Measurements from ENCODE around the gene CACNA1E.
"Not testable (repeated sequence)": the region's sequence is repeated elsewhere in the genome, so short reads cannot be mapped to it uniquely, and the experiment has no call there.

The CACNA1E gene

DNA sequence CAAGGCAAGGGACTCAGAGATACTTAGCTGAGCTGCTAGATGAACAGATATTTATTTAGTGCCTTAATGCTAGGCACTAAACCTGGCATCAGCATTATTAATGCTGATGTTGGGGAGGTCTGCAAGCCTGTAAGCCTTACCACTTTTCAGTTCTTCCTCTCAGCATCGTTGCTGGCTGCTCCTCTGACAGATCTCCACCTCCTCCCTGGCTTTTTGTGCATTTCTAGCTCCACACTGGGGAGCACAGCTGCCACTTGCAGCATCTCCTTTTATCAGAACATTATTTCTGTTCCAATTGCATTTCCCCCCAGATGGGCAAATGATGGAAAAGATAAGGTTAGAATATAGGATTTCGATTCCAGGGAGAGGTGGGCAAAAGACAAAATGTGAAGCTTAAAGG is 34.8 kb downstream of the CACNA1E start:
- DNase-seq: no peak

DNA sequence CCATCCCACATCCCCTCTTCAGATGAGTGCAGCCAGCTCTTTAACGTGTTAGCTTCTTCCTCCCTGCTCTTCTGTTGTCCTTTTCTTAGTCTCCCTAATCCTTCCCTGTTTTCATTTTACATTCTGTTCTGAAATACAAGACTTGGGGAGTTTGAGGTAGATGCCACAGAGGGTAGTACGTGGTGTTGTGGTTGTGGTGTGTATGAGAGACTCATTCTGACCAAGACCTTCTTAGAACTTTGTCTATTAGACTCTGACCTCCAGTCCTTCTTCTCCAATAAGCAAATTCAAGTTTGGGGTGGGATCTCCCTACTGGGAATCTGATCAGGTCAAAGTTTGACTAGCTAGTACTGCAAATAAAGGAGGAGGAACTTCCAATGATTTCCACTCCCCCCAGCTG is 39.5 kb downstream of the CACNA1E start:
- no peak for DNase-seq

DNA sequence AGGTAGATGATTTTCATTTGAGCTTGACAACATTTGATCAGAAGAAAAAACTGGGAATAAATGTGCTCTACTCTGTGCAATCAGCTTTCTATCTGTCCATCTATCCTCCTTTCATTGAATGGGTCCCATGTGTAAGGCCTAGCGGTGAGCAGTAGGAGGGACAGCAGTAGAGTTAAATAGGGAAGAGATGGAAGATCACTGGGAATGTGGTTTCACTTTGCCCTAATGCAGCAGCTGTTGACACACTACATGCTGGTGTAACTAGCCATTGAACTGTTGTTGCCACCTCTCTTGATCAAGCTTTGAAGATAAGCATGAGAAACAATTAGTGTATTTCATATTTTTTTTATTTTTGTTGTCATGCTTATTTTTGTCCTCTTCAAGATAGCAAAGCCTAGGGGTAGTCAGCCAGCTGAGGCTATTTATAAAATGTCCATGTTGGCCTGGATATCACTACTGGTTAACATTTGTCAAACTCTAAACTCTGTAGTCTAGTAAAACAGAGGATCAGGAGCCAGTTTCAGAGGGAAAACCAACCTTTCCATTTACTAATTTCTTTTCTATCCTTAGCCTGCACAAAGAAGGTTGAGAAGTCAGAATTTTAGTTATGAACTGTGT is 41.9 kb downstream of the CACNA1E start:
- DNase-seq: no peak

DNA sequence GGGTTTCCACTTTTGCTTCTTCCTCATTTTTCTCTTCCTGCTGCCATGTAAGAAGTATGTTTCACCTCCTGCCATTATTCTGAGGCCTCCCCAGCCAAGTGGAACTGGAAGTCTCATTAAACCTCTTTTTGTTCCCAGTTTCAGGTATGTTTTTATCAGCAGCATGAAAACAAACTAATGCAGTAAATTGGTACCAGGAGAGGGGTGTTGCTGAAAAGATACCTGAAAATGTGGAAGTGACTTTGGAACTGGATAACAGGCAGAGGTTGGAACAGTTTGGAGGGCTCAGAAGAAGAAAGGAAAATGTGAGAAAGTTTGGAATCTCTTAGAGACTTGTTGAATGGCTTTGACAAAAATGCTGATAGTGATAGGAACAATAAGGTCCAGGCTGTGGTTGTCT is 44.9 kb downstream of the CACNA1E start:
- DNase-seq: not testable (repeated sequence)

DNA sequence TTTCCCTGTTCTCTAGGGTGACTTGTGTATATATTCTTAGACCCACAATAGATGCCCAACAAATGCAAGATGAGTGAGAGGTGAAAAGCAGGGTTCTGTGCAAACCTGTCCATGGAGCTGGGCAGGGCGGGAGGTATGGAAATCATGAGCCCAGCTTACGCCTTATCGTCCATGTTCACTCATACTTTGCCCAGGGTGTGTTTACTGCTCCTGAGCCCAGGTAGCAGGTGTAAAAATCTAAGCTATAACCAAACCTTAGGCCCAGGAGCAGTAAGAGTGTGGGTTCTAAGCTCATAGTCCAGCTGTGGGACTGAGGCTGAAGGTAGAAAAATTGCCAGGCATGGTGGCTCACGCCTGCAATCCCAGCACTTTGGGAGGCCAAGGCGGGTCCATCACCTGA is 48.1 kb downstream of the CACNA1E start:
- no peak for DNase-seq

DNA sequence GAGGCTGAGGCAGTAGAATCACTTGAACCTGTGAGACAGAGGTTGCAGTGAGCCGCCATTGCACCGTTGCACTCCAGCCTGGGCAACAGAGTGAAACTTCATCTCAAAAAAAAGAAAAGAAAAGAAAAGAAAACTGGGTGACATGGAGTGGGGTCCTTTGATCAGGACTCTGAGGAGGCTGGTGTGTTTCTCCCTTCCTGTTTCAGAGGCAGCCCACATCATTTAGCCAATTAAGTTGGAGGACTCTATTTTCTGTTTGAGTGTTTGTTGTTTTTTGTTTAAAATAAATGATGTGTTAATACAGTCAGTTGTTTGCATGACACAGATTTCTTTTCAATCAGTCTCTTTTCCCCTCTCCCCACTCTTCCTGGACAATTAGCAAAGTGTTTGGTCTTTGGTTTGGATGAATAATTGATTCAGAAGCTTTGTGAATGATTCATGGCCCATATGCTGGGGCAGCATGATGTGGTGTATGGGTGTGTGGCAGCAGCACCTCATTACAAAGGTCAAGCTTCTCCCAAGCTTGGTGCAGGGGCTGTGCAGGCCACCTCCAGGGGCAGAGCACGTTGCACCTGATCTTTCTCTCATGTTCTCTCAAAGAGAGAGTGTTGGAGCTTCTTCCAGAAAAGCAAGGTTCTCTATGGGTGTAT is 48.8 kb downstream of the CACNA1E start:
- DNase-seq: no peak

DNA sequence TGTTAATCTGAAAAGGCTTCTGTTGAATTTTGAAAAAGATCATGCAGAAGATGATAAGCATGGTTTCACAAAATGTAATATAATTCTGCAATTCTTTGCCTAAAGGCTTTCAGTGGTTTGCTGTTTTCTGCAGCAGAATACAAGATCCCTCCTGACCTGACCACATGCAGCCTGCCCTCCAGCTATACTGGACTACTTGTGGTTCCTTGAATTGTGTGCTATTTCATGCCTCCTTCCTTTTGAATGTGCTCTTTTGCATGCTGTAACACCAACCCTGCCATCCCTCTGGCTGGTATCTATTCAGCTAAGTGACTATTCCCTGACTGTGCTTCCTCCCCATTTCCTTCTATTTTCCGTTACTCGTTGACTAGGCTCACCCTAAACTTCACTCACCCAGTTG is 55.5 kb downstream of the CACNA1E start:
- no peak for DNase-seq

DNA sequence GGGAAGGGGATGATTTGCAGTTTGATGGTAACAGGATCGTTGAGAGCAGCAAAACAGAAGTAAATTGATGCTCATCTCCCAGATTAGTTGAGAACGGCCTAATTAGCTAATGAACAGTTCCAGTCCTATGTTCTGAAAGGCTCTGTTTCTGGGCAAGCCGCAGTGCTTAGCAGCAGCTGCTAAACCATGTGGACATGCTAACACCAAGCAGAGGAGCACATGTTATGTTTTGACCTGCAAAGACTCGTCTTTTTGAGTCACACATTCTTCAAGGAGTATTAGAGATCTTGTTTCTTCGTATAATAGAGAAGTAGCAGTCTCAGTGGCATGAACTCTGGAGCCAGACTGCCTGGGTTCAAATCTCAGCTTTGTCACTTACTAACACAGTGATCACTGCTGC is 58.1 kb downstream of the CACNA1E start:
- DNase-seq: no peak

DNA sequence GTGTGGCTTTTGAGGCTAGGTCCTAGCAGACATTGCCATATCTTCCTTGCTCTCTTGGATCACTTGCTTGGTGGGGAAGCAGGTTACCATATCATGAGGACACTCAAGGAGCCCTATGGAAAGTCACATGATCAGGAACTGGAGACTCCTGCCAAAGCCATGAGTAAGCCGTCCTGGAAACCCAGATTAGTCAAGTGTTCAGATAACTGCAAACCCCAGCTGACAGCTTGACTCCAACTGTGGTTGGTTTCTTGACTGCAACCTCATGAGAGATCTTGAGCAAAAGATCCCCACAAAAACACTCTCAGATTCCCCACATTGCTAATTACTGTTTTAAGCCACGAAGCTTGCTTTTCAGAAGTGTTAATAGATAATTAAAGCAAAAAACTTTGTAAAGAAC is 58.6 kb downstream of the CACNA1E start:
- DNase-seq: no peak

DNA sequence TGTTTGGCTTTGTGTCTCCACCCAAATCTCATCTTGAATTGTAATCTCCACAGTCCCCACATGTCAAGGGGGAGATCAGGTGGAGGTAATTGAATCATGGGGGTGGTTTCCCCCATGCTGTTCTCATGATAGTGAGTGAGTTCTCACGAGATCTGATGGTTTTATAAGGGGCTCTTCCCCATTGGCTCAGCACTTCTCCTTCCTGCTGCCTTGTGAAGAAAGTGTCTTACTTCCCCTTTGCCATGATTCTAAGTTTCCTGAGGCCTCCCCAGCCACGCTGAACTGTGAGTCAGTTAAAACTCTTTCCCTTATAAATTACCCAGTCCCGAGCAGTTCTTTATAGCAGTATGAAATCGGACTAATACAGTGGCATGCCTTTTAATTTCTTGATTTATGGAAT is 59.1 kb downstream of the CACNA1E start:
- DNase-seq: not testable (repeated sequence)

DNA sequence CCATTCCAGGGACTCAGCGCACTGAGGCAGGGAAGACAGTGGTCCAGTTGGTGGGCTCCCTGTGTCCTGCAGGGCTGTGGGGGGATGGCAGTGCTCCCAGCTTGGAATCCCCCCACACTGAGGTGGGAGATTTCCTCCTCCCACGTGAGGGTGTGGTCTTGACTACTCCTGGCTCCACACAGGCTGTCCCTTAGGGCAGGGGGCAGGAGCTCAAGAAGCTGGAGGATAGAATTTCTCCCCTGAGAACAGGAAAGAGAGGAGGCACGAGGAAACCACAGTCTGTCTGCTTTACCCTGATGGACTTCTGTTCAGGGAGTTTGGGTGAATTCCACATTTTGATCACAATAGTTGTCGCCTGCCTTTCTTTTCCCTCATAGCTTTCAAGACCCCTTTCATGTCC is 62.1 kb downstream of the CACNA1E start:
- DNase-seq: no peak

DNA sequence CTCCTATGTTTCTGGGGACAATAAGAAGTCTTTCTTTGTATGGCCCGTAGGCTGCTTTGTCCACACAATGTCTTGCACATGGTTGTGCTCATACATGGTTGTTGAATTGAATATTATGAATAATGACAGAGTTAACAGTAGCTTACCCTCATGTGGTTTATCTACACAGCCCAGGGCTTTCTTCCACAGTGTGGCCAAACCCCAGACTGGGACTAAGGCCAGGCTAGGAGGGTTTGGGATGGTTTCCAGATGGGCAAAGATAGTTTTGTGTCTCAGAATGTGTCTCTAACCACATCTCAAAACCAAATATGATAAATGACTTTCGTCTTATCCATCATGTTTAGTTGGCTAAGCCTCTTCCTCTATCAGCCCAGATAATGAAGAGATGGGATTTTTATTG is 65.2 kb downstream of the CACNA1E start:
- DNase-seq: no peak

DNA sequence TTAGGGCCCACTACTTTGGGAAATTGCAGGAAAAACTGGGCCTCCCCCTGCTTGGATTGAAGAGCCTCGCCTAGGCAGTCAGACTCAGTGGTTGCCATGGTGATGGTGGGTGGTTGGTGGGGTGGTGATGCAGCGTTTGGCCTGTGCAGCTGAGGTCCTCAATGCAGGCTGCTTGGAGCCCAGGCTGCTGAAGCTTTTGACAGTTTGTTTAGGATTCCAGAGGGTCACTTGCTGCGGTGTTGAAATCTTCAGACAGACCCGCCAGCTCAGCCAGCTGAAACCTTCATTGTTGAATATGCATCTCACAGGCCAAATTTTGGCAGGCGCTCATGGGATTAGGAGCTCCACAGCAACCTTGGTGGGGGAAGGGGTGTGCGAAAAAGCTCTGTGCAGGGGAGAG is 67.9 kb downstream of the CACNA1E start:
- no peak for DNase-seq

DNA sequence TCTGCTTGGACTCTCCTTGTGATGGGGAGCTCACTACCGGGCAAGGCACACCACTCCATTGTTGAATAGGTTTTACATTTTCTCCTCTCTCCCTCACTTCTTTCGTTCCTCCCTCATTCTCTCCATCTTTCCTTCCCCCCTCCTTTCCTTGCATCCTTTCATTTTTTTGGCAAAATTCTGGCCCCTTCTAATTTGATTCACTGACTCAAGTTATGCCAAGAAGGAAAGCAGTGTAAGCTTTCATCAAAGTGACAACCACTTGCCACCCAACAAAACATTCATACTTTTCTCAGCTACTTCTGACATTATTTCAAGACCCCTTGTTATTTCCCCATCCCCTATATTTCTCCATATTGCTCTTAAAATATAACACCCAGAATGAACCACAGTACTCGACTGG is 68.4 kb downstream of the CACNA1E start:
- no peak for DNase-seq

DNA sequence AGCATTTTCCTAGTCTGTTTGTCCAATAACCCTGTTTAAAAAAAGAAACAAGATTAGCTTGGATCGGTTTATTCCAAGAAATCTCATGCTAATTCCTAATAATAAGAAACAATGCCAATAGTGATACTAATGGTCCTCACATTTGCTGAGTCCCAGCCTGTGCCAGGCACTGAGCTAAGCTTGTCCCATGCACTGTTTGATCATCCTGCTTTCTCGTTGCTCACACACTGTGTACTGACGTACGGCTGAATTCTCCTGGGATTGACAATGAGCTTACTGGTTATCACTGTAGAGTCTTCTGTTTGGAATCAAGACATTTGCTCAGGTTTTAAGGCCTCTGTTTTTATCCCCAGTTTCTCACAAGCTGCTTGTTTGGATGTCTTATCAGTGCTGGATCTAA is 71.1 kb downstream of the CACNA1E start:
- DNase-seq: no peak

DNA sequence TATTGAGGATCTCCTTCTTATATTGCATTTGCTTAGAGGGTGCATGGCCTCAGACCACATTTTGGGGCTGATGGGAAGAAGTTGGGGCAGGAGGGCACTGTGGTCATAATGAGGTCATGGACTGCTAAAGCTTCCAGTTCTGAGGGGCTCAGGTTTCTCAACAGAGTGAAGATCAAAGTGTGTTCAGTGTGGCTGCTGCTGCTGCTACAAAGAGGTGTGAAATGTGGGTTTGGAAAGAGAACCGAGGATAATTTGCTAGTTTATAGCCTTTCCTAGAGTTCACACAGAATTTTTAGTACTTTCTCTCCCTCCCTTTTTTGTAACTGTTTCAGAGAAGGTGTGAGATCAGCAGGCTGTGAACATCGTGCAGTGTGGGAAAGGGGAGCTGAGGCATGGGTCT is 73.3 kb downstream of the CACNA1E start:
- no peak for DNase-seq

DNA sequence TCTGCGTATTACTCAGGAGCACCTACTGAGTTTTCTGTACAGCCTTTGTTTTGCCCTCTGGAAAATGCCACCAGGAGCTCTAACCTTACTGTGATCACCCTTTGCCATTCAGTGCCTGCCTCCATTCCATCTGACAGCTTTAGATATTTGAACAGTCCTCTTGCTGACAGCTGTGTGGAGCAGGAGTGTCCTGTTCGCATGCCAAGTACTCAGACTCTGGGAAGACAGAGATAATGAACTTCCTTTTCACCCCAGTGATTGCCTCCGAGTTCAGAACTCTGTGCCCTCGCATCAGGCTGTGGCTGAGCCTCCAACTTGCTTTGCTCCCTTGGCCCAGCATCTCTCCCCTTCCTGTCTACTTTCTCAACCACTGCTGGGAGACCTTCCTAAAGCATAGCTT is 74.0 kb downstream of the CACNA1E start:
- DNase-seq: no peak

DNA sequence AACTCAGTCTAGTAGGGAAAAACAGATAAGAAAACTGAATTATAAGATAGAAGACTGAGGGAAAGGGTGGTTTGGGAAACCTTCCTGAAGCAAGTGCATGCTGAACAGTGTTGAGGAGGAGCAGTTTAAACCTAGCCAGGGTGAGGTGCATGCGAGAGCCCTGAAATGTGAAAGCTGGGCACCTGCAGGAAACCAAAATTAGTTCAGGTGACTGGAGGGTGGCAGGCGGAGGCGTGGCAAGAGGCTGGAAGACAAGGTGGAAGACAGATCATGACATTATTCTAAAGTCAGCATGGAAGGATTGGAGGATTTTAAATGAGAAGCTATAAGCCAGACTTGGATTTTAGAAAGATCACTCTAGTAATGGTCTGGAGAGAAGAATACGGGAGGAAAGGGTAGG is 75.1 kb downstream of the CACNA1E start:
- DNase-seq: no peak

DNA sequence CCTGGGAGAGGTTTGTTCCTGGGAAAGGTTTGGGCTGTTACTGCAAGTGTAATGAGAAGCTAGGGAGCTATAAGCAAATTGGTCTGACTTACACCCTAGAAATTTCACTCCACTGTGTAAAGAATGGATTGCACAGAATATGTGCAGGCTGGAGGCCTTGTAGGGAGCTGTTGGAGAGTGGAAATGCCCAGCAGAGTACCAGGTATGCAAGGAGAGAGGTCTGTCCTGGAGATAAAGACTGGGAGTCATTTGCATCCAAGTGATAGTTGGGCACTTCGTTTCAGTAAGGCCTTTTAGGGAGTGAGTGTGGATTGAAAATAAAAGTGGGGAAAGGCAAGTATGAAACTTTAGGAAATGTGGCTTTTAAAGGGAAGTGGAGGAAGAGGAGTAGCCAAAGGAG is 75.8 kb downstream of the CACNA1E start:
- DNase-seq: no peak

DNA sequence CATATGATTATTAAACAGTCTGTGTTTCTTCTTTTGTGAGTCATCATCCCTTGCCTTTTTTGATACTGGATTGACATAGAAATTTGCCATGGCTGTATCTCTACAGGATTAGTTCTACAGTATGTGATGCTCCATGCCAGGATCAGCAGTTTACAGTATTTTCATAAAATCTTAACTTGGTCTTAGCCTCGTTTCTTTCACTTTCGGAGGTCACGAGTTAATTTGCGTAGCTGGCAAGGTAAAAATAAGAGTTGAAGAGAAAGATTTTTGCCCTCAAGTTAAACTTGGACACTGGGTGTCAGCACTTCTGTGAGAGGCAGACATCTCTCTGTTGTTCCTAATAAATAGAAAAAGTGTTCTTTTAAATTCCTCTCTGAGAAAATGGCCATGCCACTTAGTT is 79.1 kb downstream of the CACNA1E start:
- DNase-seq: no peak

DNA sequence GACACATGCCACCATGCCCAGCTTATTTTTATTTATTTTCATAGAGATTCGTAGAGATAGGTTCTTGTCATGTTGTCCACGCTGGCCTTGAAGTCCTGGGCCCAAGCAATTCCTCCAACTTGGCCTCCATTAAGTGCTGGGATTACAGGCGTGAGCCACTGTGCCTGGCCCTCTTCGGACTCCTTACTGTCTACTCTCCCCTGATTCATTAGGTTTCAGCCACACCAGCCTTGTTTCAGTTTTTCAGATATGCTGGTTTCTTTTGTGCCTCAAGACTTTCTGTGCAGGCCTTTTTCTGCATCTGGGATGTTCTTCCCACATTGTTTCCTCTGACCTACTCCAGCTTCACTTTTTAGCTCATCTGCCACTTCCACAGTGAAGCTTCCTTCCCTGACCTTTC is 85.4 kb downstream of the CACNA1E start:
- no peak for DNase-seq

DNA sequence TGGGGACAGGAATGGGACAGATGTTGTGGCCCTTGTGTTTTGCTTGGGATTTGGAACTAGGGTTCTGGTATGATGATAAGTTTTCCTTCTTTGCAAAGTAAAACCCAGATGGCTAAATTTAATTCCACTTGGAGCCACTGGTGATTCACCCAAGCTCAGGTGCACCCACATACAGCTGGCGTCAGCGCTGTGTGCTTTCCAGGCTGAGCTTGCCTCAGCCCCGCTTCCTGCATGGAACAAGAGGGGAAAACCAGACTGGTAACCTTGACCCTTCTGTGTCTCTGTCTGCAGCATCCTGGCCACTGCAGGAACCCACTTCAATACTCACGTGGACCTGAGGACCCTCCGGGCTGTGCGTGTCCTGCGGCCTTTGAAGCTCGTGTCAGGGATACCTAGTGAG is 94.2 kb downstream of the CACNA1E start:
- DNase-seq: no peak

DNA sequence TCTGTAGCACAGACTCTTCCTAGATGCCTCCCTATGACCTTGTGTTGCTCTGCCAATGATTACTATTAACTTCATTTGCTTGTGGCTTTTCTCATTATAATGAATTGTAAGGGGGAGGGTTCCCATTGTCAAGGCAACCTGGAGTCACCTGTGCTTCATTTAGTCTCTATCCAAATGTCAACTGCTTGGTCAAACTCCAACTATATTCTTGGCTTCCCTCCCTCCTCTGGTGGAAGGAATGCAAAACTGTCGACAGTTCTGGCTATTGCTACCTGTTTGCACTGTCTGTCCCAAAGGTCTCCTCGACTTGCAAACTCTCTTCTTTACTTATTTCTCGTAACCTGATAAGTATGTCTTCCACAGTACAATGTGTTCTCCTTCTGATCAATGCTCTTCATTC is 100.3 kb downstream of the CACNA1E start:
- no peak for DNase-seq

DNA sequence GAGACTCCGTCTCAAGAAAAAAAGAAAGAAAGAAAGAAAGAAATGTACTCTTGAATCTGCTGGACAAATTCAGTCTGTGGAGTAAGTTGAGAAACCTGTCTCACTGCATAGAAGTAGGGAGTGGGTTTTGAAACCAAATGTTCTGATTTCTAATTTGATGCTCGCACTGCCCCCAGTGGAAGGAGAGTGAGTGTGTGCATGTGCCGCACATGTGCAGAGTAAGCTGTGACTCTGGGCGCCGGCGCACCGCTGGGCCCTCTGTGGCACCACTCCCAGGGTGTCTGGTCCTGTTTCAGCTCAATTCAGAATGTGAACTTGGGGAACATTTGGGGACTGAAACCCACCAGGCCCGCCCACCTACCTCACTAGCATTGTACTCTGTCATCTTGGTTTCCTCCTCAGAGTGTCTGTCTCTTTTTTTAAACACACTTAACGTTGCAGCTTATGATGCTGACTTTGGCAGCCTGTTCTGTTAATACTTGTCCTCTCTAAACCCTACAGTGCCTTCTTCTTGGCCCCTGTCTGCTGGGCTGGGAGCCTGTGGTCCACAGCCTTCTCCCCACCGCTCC is 104.6 kb downstream of the CACNA1E start:
- no peak for DNase-seq

DNA sequence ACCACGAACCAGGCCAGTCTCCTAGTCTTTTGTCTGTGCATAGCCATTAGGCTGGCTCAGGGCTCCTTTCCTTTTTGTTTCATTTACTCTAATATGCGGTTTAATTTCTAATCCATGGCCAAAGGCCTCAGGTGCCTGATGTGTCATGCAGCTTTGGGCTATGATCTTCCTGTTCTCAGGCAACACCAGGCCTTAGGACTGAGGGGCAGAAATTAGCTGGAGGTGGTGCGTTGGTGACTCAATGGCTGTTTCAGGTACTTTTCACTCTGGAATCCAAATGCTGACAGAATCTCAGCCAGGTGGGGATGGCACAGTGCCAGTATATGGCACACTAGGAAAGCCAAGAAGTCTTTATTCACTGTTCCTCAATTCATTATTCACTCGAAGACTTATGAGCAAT is 105.3 kb downstream of the CACNA1E start:
- no peak for DNase-seq
